Measurements from ENCODE around the gene MGAT2. TPM values are rescaled to one million over a fixed set of nuclear protein-coding genes. Genes with fewer than 3 reads are reported as not detected.

Gene MGAT2
- total and polyA plus RNA-seq, 4 donors, result 10.5 to 44.0 (median 28.7) TPM

DNA sequence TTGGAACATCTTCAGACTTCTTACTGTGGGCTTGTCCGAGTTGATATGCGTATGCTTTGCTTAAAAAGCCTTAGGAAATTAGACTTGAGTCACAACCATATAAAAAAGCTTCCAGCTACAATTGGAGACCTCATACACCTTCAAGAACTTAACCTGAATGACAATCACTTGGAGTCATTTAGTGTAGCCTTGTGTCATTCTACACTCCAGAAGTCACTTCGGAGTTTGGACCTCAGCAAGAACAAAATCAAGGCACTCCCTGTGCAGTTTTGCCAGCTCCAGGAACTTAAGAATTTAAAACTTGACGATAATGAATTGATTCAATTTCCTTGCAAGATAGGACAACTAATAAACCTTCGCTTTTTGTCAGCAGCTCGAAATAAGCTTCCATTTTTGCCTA lies 13.0 kb upstream of the MGAT2 start:
- peaks cover 0 to 5% (median 0%) of the 10 kb centered on the region in 4 donors for H3K36me3 ChIP-seq (ENCODE audit: control insufficient read depth in 4 of 4, insufficient read depth in 3 of 4, low read depth in 1 of 4, low read length in 3 of 4)
- TF ChIP-seq RAD21 (IDR thresholded peaks at IDR 0.05) (no peak), YY1 (IDR thresholded peaks at IDR 0.05) (no peak), NR2F2 (IDR thresholded peaks at IDR 0.05) (no peak)
- TF ChIP-seq, protein P1, sequence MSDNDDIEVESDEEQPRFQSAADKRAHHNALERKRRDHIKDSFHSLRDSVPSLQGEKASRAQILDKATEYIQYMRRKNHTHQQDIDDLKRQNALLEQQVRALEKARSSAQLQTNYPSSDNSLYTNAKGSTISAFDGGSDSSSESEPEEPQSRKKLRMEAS (IDR thresholded peaks at IDR 0.05), result no peak
- TF ChIP-seq, protein P2, sequence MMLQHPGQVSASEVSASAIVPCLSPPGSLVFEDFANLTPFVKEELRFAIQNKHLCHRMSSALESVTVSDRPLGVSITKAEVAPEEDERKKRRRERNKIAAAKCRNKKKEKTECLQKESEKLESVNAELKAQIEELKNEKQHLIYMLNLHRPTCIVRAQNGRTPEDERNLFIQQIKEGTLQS (IDR thresholded peaks at IDR 0.05), result no peak
- TF ChIP-seq, protein P3, sequence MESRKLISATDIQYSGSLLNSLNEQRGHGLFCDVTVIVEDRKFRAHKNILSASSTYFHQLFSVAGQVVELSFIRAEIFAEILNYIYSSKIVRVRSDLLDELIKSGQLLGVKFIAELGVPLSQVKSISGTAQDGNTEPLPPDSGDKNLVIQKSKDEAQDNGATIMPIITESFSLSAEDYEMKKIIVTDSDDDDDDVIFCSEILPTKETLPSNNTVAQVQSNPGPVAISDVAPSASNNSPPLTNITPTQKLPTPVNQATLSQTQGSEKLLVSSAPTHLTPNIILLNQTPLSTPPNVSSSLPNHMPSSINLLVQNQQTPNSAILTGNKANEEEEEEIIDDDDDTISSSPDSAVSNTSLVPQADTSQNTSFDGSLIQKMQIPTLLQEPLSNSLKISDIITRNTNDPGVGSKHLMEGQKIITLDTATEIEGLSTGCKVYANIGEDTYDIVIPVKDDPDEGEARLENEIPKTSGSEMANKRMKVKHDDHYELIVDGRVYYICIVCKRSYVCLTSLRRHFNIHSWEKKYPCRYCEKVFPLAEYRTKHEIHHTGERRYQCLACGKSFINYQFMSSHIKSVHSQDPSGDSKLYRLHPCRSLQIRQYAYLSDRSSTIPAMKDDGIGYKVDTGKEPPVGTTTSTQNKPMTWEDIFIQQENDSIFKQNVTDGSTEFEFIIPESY (IDR thresholded peaks at IDR 0.05), result no peak
- no peak overlapping the region for H3K27ac ChIP-seq (ENCODE audit: low read depth in 1 of 2, low read length in 2 of 2)
- H3K4me3 ChIP-seq (ENCODE audit: low read depth in 1 of 3, low read length in 3 of 3), result no peak overlapping the region
- H3K4me1 ChIP-seq (ENCODE audit: control insufficient read depth in 4 of 4, insufficient read depth in 4 of 4, low read length in 3 of 4), result no peaks in the 10 kb centered on the region
- no peaks in the 10 kb centered on the region for H3K27me3 ChIP-seq (ENCODE audit: control insufficient read depth in 4 of 4, insufficient read depth in 4 of 4, low read length in 3 of 4)
- no peaks in the 10 kb centered on the region for H3K9me3 ChIP-seq (ENCODE audit: control insufficient read depth in 4 of 4, low read length in 3 of 4)
- no peak for DNase-seq (ENCODE audit: low spot score)
- 83% methylated on average over 6 of the region's 6 CpGs for WGBS
- H3K9ac ChIP-seq (ENCODE audit: low read depth in 1 of 2, low read length in 2 of 2), result no peak overlapping the region

DNA sequence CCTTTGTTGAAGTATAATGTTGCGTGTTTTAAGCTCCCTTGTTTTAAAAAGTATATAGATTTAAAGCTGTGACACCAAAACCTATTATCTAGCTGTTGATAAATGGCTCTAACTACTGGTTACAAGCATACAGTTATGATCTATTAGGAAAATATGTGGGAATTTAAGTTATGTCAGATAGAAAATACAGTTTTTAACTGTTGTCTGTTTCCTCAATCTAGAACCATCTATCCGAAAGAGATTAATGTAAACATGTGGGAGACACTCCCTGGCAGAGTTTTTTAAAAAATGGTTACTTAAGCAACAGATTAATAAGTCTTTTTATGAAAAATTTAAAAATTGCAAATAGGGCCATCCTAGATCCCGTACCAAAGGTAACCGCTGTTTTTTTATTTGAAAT lies 8.3 kb upstream of the MGAT2 start:
- Histone ChIP-seq H3K27me3 (ENCODE audit: control insufficient read depth in 4 of 4, insufficient read depth in 4 of 4, low read length in 3 of 4) (no peaks in the 10 kb centered on the region), H3K9ac (ENCODE audit: low read depth in 1 of 2, low read length in 2 of 2) (no peak overlapping the region), H3K4me1 (ENCODE audit: control insufficient read depth in 4 of 4, insufficient read depth in 4 of 4, low read length in 3 of 4) (peaks cover 0 to 3% (median under 1%) of the 10 kb centered on the region in 4 donors), H3K36me3 (ENCODE audit: control insufficient read depth in 4 of 4, insufficient read depth in 3 of 4, low read depth in 1 of 4, low read length in 3 of 4) (no peaks in the 10 kb centered on the region), H3K4me3 (ENCODE audit: low read depth in 1 of 3, low read length in 3 of 3) (no peak overlapping the region), H3K27ac (ENCODE audit: low read depth in 1 of 2, low read length in 2 of 2) (no peak overlapping the region), H3K9me3 (ENCODE audit: control insufficient read depth in 4 of 4, low read length in 3 of 4) (no peaks in the 10 kb centered on the region)
- TF ChIP-seq YY1 (IDR thresholded peaks at IDR 0.05), result no peak
- no peak for TF ChIP-seq EGR1 (IDR thresholded peaks at IDR 0.05; ENCODE audit: low read depth in 2 of 2)
- TF ChIP-seq TAF1 (conservative IDR thresholded peaks at IDR 0.05), result no peak
- no peak for TF ChIP-seq RAD21 (IDR thresholded peaks at IDR 0.05)
- no peak for TF ChIP-seq GABPA (IDR thresholded peaks at IDR 0.05 in 1 of 2, conservative IDR thresholded peaks at IDR 0.05 in 1 of 2)
- TF ChIP-seq FOXA1 (IDR thresholded peaks at IDR 0.05), result no peak
- no peak for TF ChIP-seq NR2F2 (IDR thresholded peaks at IDR 0.05)
- no peak for TF ChIP-seq RXRA (IDR thresholded peaks at IDR 0.05)
- TF ChIP-seq, protein P2 (IDR thresholded peaks at IDR 0.05), result no peak
- TF ChIP-seq SP1 (IDR thresholded peaks at IDR 0.05), result no peak
- DNase-seq (ENCODE audit: low spot score), result no peak
- WGBS, result 95% methylated on average over 4 of the region's 4 CpGs

DNA sequence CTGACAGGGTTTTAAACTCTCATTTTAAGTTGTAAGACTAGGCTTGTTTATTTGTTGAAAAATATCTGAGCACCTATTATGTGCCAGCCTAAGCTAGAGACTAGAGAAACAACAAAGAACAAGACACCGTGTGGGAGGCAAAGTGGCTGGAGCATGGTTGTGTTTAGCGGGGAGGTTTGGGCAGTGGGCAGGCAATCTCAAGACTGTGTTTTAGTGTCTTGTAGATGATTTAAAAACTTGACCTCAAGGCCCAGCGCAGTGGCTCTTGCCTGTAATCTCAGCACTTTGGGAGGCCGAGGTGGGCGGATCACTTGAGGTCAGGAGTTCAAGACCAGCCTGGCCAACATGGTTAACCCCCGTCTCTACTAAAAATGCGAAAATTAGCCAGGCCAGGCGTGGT lies 7.9 kb upstream of the MGAT2 start:
- no peaks in the 10 kb centered on the region for H3K36me3 ChIP-seq (ENCODE audit: control insufficient read depth in 4 of 4, insufficient read depth in 3 of 4, low read depth in 1 of 4, low read length in 3 of 4)
- no peaks in the 10 kb centered on the region for H3K9me3 ChIP-seq (ENCODE audit: control insufficient read depth in 4 of 4, low read length in 3 of 4)
- peaks cover 0 to 6% (median 1%) of the 10 kb centered on the region in 4 donors for H3K4me1 ChIP-seq (ENCODE audit: control insufficient read depth in 4 of 4, insufficient read depth in 4 of 4, low read length in 3 of 4)
- no peak overlapping the region for H3K4me3 ChIP-seq (ENCODE audit: low read depth in 1 of 3, low read length in 3 of 3)
- no peak for DNase-seq (ENCODE audit: low spot score)
- 93% methylated on average over 8 of the region's 8 CpGs for WGBS
- H3K27me3 ChIP-seq (ENCODE audit: control insufficient read depth in 4 of 4, insufficient read depth in 4 of 4, low read length in 3 of 4), result no peaks in the 10 kb centered on the region
- no peak for TF ChIP-seq RAD21 (IDR thresholded peaks at IDR 0.05)
- no peak for TF ChIP-seq NR2F2 (IDR thresholded peaks at IDR 0.05)
- TF ChIP-seq, protein P1 (IDR thresholded peaks at IDR 0.05), result no peak
- no peak for TF ChIP-seq HNF4G (IDR thresholded peaks at IDR 0.05)
- no peak for TF ChIP-seq FOXA1 (IDR thresholded peaks at IDR 0.05)
- TF ChIP-seq RXRA (IDR thresholded peaks at IDR 0.05), result no peak
- no peak for TF ChIP-seq YY1 (IDR thresholded peaks at IDR 0.05)
- TF ChIP-seq, protein P3 (IDR thresholded peaks at IDR 0.05), result no peak
- no peak overlapping the region for H3K27ac ChIP-seq (ENCODE audit: low read depth in 1 of 2, low read length in 2 of 2)
- H3K9ac ChIP-seq (ENCODE audit: low read depth in 1 of 2, low read length in 2 of 2), result no peak overlapping the region

All from liver (tissue), 9 donors.